ENCODE results near the gene DTNA. TPM values are rescaled to one million over a fixed set of nuclear protein-coding genes. Genes with fewer than 3 reads are reported as not detected.

The DTNA gene
- total RNA-seq, 1 experiment from 2014 or later = not detected

DNA sequence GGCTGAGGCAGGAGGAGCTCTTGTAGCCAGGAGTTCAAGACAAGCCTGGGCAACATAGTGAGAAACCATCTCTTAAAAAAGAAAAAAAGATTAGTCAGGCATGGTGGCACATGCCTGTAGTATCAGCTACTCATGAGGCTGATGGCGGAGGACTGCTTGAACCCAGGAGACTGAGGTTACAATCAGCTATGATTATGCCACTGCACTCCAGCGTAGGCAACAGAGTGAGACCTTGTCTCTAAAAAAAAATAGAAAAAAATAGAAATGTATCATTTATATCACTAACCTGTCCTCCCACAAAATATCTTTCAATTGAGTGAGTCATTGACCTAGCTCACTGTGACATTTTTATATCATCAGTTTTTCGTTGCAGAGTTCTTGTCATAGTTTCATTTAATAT, 152.5 kb downstream of the DTNA start:
- no peaks in the 10 kb centered on the region for H3K27me3 ChIP-seq (ENCODE audit: insufficient read depth, low read depth)
- POLR2A ChIA-PET (ENCODE audit: unreplicated experiment) = no interaction called here

DNA sequence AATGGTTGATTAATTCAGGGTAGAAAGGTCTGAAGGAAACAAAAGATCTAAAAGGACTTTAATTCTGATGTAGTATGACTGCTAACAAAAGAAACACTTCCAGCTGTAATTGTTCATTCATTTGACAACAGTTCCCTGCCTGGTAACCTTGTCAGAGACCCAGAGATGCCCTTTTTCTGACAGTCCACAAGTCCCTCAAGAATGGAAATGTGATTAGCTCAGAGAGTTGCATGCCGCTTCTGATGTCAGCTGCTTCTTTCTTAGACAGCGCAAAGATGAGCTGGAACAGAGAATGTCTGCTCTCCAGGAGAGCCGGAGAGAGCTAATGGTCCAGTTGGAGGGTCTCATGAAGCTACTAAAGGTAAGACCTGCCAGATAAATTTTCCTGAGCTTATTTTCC, 153.6 kb downstream of the DTNA start:
- ChIA-PET CTCF (no interaction called here), POLR2A (ENCODE audit: unreplicated experiment) (interaction anchor here (0.6 kb wide), 1 partner anchor 282 kb away, joined by 4 read pairs; no protein-coding TSS in a partner anchor)
- TF ChIP-seq, protein P1, sequence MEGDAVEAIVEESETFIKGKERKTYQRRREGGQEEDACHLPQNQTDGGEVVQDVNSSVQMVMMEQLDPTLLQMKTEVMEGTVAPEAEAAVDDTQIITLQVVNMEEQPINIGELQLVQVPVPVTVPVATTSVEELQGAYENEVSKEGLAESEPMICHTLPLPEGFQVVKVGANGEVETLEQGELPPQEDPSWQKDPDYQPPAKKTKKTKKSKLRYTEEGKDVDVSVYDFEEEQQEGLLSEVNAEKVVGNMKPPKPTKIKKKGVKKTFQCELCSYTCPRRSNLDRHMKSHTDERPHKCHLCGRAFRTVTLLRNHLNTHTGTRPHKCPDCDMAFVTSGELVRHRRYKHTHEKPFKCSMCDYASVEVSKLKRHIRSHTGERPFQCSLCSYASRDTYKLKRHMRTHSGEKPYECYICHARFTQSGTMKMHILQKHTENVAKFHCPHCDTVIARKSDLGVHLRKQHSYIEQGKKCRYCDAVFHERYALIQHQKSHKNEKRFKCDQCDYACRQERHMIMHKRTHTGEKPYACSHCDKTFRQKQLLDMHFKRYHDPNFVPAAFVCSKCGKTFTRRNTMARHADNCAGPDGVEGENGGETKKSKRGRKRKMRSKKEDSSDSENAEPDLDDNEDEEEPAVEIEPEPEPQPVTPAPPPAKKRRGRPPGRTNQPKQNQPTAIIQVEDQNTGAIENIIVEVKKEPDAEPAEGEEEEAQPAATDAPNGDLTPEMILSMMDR (conservative IDR thresholded peaks at IDR 0.05) = no peak
- TF ChIP-seq EZH2 (IDR thresholded peaks at IDR 0.05; ENCODE audit: low read depth) = no peak
- Histone ChIP-seq H3K36me3 (ENCODE audit: low read depth) (no peaks in the 10 kb centered on the region), H3F3A (ENCODE audit: insufficient read depth, low read depth) (peaks cover 13% of the 10 kb centered on the region; the same call in 1 of the 2 replicates), H3K9me2 (ENCODE audit: insufficient read depth) (no peaks in the 10 kb centered on the region), H3K4me1 (replicated peaks; ENCODE audit: insufficient read depth) (no peaks in the 10 kb centered on the region), H3K4me2 (no peak overlapping the region), H4K20me1 (ENCODE audit: insufficient read depth) (no peaks in the 10 kb centered on the region), H3K79me2 (ENCODE audit: low read depth) (no peaks in the 10 kb centered on the region), H3K27me3 (ENCODE audit: insufficient read depth, low read depth) (no peaks in the 10 kb centered on the region), H3K27ac (no peak overlapping the region), H3K4me3 (no peak overlapping the region), H3K9me3 (ENCODE audit: insufficient read depth, low read depth) (no peaks in the 10 kb centered on the region; the same call in 1 of the 2 replicates), H2AFZ (no peak overlapping the region)
- no TSS peak for BruUV-seq (replicated peaks)
- DNase-seq = no peak
- intact Hi-C loops (cut with micrococcal nuclease; ENCODE audit: unreplicated experiment) = loop anchor here (10.0 kb wide), 1 partner anchor 141 kb away; no protein-coding TSS in a partner anchor

More for the DNA sequence above, 152.5 kb downstream of the DTNA start:
- Histone ChIP-seq H3K9me2 (ENCODE audit: insufficient read depth) (no peaks in the 10 kb centered on the region), H3K4me2 (no peak overlapping the region), H3K36me3 (ENCODE audit: low read depth) (no peaks in the 10 kb centered on the region), H3K79me2 (ENCODE audit: low read depth) (no peaks in the 10 kb centered on the region), H3F3A (ENCODE audit: insufficient read depth, low read depth) (peaks cover 13% of the 10 kb centered on the region; the same call in 1 of the 2 replicates), H2AFZ (no peak overlapping the region), H3K9me3 (ENCODE audit: insufficient read depth, low read depth) (no peaks in the 10 kb centered on the region; the same call in 1 of the 2 replicates), H4K20me1 (ENCODE audit: insufficient read depth) (no peaks in the 10 kb centered on the region), H3K4me3 (no peak overlapping the region), H3K4me1 (replicated peaks; ENCODE audit: insufficient read depth) (no peaks in the 10 kb centered on the region), H3K27ac (no peak overlapping the region)
- no peak for DNase-seq
- CTCF ChIA-PET = no interaction called here
- TF ChIP-seq, protein P1 (conservative IDR thresholded peaks at IDR 0.05) = no peak
- TF ChIP-seq EZH2 (IDR thresholded peaks at IDR 0.05; ENCODE audit: low read depth) = no peak
- BruUV-seq (replicated peaks) = no TSS peak
- intact Hi-C loops (cut with micrococcal nuclease; ENCODE audit: unreplicated experiment) = loop anchor here (10.0 kb wide), 1 partner anchor 142 kb away; no protein-coding TSS in a partner anchor

DNA sequence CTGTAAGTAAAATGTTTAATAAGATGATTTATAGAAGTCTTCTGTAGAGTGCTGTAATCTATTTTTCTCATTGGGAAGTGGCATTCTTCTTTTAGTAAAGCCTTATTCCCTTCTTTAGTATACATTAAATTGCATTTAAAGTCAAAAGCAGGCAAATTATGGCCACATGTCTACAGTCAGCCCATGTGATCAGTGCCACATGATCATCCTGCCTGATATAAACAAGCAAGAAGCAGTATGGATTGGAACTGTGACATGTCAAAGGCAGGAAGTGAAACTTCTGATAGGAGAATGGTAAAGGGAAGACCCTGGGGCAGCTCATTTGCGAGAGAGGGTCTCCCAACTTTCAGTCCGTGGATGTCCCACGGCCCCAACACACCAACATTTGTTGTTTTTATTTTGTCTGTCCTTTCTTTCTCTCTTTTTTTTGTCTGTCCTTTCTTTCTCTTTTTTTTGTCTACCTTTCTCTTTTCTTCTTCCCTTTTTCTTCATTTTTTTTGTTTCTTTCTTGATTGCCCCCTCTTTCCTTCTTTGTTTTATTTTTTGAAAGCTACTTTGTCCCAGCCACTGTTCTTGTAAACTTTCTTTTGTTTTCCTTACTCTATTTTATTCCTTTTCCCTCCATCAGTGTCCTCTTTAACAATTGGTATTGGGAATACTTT, 154.9 kb downstream of the DTNA start:
- DNase-seq = no peak
- Histone ChIP-seq H3F3A (ENCODE audit: insufficient read depth, low read depth) (peaks cover 6% of the 10 kb centered on the region; the same call in 1 of the 2 replicates), H2AFZ (no peak overlapping the region), H3K79me2 (ENCODE audit: low read depth) (no peaks in the 10 kb centered on the region), H3K9me3 (ENCODE audit: insufficient read depth, low read depth) (no peaks in the 10 kb centered on the region), H3K4me3 (no peak overlapping the region), H3K27me3 (ENCODE audit: insufficient read depth, low read depth) (no peaks in the 10 kb centered on the region), H3K9me2 (ENCODE audit: insufficient read depth) (no peaks in the 10 kb centered on the region), H3K4me1 (replicated peaks; ENCODE audit: insufficient read depth) (no peaks in the 10 kb centered on the region), H3K4me2 (no peak overlapping the region), H3K36me3 (ENCODE audit: low read depth) (no peaks in the 10 kb centered on the region), H4K20me1 (ENCODE audit: insufficient read depth) (no peaks in the 10 kb centered on the region), H3K27ac (no peak overlapping the region)
- TF ChIP-seq, protein P1 (conservative IDR thresholded peaks at IDR 0.05) = no peak
- TF ChIP-seq EZH2 (IDR thresholded peaks at IDR 0.05; ENCODE audit: low read depth) = no peak
- POLR2A ChIA-PET (ENCODE audit: unreplicated experiment) = no interaction called here
- BruUV-seq (replicated peaks) = no TSS peak
- intact Hi-C loops (cut with micrococcal nuclease; ENCODE audit: unreplicated experiment) = loop anchor here (10.0 kb wide), 1 partner anchor 140 kb away; no protein-coding TSS in a partner anchor
- CTCF ChIA-PET = interaction anchor here (0.7 kb wide), 1 partner anchor 258 kb away, joined by 7 read pairs; no protein-coding TSS in a partner anchor
